Measurements from ENCODE around the gene PLA2G5.

DNA sequence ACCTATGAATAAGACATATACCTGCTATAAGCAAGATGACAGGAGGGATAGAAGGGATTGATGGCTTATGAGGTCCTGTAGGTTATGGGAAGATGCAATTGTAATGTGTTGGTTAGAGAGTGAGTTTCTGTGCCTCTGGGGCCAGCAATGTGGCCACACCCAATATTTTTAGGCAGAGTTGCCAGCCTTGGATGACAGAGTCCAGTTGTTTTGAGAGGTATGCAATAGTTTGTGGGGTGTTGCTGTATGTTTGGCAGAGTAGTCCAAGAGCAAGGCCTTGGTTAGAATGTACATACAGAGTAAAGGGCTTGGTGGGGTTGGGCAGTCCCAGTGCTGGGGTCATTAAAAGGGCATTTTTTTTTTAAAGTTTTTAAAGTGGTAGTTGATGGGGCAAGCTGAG is 36.6 kb upstream of the PLA2G5 start:
- TF ChIP-seq, protein P1, sequence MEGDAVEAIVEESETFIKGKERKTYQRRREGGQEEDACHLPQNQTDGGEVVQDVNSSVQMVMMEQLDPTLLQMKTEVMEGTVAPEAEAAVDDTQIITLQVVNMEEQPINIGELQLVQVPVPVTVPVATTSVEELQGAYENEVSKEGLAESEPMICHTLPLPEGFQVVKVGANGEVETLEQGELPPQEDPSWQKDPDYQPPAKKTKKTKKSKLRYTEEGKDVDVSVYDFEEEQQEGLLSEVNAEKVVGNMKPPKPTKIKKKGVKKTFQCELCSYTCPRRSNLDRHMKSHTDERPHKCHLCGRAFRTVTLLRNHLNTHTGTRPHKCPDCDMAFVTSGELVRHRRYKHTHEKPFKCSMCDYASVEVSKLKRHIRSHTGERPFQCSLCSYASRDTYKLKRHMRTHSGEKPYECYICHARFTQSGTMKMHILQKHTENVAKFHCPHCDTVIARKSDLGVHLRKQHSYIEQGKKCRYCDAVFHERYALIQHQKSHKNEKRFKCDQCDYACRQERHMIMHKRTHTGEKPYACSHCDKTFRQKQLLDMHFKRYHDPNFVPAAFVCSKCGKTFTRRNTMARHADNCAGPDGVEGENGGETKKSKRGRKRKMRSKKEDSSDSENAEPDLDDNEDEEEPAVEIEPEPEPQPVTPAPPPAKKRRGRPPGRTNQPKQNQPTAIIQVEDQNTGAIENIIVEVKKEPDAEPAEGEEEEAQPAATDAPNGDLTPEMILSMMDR (IDR thresholded peaks at IDR 0.05; ENCODE audit: low read depth, low read length): no peak
- no peak for TF ChIP-seq EZH2phosphoT487 (IDR thresholded peaks at IDR 0.05; ENCODE audit: low read depth)
